DND-41 (cell line): ENCODE measurements around the gene PILRB.

Source experiments
- ATAC-seq: fragments of 200-7000 bp; cut with Tn5 transposase; 3 replicates; pipeline ENCODE4 v1.9.1; 2021; ENCODE audit warnings: low read depth; ENCODE audit not compliant: insufficient read depth
- DNase-seq: peaks from one replicate; pipeline ENCODE4 v3.0.0-alpha.2; 2020
- H2AFZ ChIP-seq: 2 replicates; pipeline ENCODE4 v1.6.0; 2012; ENCODE audit warnings: low read depth, low read length
- H3K27ac ChIP-seq: 2 replicates; pipeline ENCODE4 v1.5.1; 2012; ENCODE audit warnings: low read length, inconsistent platforms
- H3K27me3 ChIP-seq: fragments of 200-600 bp; sonication (generic); 2 replicates; pipeline ENCODE4 v1.6.0; 2012; ENCODE audit warnings: low read length, mild to moderate bottlenecking, inconsistent platforms; ENCODE audit not compliant: insufficient read depth, poor library complexity
- H3K36me3 ChIP-seq: 2 replicates; pipeline ENCODE4 v1.5.1; 2012; ENCODE audit warnings: low read length, inconsistent platforms; ENCODE audit not compliant: insufficient read depth
- H3K4me1 ChIP-seq: 2 replicates; pipeline ENCODE4 v1.5.1; 2012; ENCODE audit warnings: mild to moderate bottlenecking, low read length; ENCODE audit not compliant: insufficient read depth
- H3K4me2 ChIP-seq: 2 replicates; pipeline ENCODE4 v1.6.0; 2012; ENCODE audit warnings: mild to moderate bottlenecking, moderate library complexity, low read length, inconsistent platforms; ENCODE audit not compliant: insufficient read depth
- H3K4me3 ChIP-seq, 2 experiments: fragments of 200-600 bp in 1 of 2; shearing (Covaris generic) in 1 of 2; 2 replicates each; pipeline ENCODE4 v1.5.1; 2012 to 2016; ENCODE audit warnings: inconsistent platforms in 2 of 2, low read length in 2 of 2, mild to moderate bottlenecking in 2 of 2, low read depth in 1 of 2, moderate library complexity in 1 of 2
- H3K79me2 ChIP-seq: 2 replicates; pipeline ENCODE4 v1.6.0; 2012; ENCODE audit warnings: low read length, inconsistent platforms; ENCODE audit not compliant: insufficient read depth
- H3K9ac ChIP-seq: 2 replicates; pipeline ENCODE4 v1.6.0; 2012; ENCODE audit warnings: low read depth, mild to moderate bottlenecking, inconsistent platforms, low read length, moderate library complexity
- H3K9me3 ChIP-seq: 2 replicates; pipeline ENCODE4 v1.5.1; 2012; ENCODE audit warnings: low read length, moderate library complexity, mild to moderate bottlenecking, inconsistent platforms; ENCODE audit not compliant: insufficient read depth, severe bottlenecking
- H4K20me1 ChIP-seq: 2 replicates; pipeline ENCODE4 v1.6.0; 2012; ENCODE audit warnings: low read length; ENCODE audit not compliant: insufficient read depth
- CTCF ChIP-seq: IDR thresholded peaks from 2 replicates; pipeline ENCODE4 v1.5.1; 2012; ENCODE audit warnings: borderline replicate concordance, low read length, moderate library complexity, mild to moderate bottlenecking; ENCODE audit not compliant: poor library complexity, severe bottlenecking; ENCODE audit errors: extremely low read depth
- EZH2 ChIP-seq: IDR thresholded peaks from 3 replicates; pipeline ENCODE4 v1.6.1; 2012; ENCODE audit warnings: borderline replicate concordance, low read depth, mild to moderate bottlenecking, moderate library complexity, low read length, inconsistent platforms; ENCODE audit not compliant: severe bottlenecking

PILRB gene

GRCh38 chr7:100411101-100411500 lies 53.2 kb downstream of the PILRB start:
- H3K27ac ChIP-seq = no peak overlapping the region
- H4K20me1 ChIP-seq = no peaks in the 10 kb centered on the region; the same call in 1 of the 2 replicates
- no peaks in the 10 kb centered on the region for H3K9me3 ChIP-seq
- no peak for ATAC-seq
- no peaks in the 10 kb centered on the region for H3K4me1 ChIP-seq
- H3K4me3 ChIP-seq = no peak overlapping the region
- no peak overlapping the region for H2AFZ ChIP-seq
- H3K36me3 ChIP-seq = no peaks in the 10 kb centered on the region
- DNase-seq = no peak
- H3K79me2 ChIP-seq = no peaks in the 10 kb centered on the region
- TF ChIP-seq CTCF (no peak), EZH2 (no peak)
- H3K9ac ChIP-seq = no peak overlapping the region
- H3K4me2 ChIP-seq = no peak overlapping the region
- H3K27me3 ChIP-seq = peaks cover 3% of the 10 kb centered on the region

- Histone ChIP-seq H3K27me3 (peaks cover 3% of the 10 kb centered on the region), H3K79me2 (no peaks in the 10 kb centered on the region), H3K9ac (no peak overlapping the region), H3K36me3 (no peaks in the 10 kb centered on the region), H3K4me2 (no peak overlapping the region), H3K27ac (no peak overlapping the region), H4K20me1 (no peaks in the 10 kb centered on the region; the same call in 1 of the 2 replicates), H3K4me1 (no peaks in the 10 kb centered on the region), H3K9me3 (no peaks in the 10 kb centered on the region), H2AFZ (no peak overlapping the region), H3K4me3 (no peak overlapping the region)
- TF ChIP-seq CTCF = no peak
- TF ChIP-seq EZH2 = no peak
- no peak for DNase-seq
- ATAC-seq = no peak
Measured at GRCh38 chr7:100413346-100413745, 55.4 kb downstream of the PILRB start.

DNA sequence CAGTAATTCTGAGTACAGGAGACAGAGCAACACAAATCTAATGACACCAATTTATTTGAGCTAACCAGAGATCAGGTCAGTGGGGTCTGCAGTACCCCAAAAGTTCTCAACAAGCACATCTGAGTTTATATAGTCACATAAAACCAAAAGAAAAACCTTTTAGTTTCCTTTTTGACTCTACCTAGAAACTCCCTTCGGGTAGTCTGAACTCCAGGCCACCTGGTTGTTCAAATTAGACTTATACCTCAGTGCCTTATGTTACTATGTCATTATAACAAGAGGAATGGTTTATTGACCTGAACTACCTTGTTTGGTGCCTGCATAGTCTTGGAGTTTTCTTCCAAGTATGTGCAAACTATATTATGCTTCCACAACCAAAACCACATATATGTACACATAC lies 56.0 kb downstream of the PILRB start:
- Histone ChIP-seq H3K4me1 (no peaks in the 10 kb centered on the region), H3K9me3 (no peaks in the 10 kb centered on the region), H3K4me2 (no peak overlapping the region), H3K27ac (no peak overlapping the region), H2AFZ (no peak overlapping the region), H4K20me1 (no peaks in the 10 kb centered on the region; the same call in 1 of the 2 replicates), H3K36me3 (no peaks in the 10 kb centered on the region), H3K79me2 (no peaks in the 10 kb centered on the region), H3K27me3 (peaks cover 3% of the 10 kb centered on the region), H3K4me3 (no peak overlapping the region), H3K9ac (no peak overlapping the region)
- ATAC-seq (no peak), DNase-seq (no peak)
- TF ChIP-seq EZH2 (no peak), CTCF (no peak)

DNA sequence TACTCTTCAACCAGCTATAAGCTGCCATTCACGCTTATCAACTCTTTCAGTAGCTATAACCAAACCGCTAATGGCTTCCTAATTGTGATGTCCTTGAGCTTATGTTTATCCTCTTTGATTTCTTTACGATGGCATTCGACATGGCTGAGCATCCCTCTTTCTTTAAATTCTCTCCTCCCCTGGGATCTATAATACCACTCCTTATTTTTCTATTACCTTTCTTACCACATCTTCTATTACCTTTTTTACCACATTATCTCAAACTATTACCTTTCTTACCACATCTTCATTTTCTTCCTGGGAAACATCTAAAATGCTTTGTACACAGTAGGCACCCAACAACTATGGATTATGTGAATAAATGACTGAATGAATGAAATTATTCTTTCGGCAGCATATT lies 57.5 kb downstream of the PILRB start:
- no peak for DNase-seq
- no peak overlapping the region for H3K4me2 ChIP-seq
- H4K20me1 ChIP-seq = no peaks in the 10 kb centered on the region; the same call in 1 of the 2 replicates
- H3K79me2 ChIP-seq = no peaks in the 10 kb centered on the region
- no peak overlapping the region for H3K27ac ChIP-seq
- H3K9me3 ChIP-seq = no peaks in the 10 kb centered on the region
- TF ChIP-seq EZH2 (no peak), CTCF (no peak)
- ATAC-seq = no peak
- no peak overlapping the region for H3K4me3 ChIP-seq
- H3K9ac ChIP-seq = no peak overlapping the region
- H3K36me3 ChIP-seq = no peaks in the 10 kb centered on the region
- no peaks in the 10 kb centered on the region for H3K27me3 ChIP-seq
- H2AFZ ChIP-seq = no peak overlapping the region
- H3K4me1 ChIP-seq = no peaks in the 10 kb centered on the region
